PC-9 (cell line): ENCODE results near the gene ZNF786.

Experiments used
- CTCF ChIP-seq: fragments of 200-600 bp; sonication (generic); conservative IDR thresholded peaks from 2 replicates; pipeline ENCODE4 v1.6.1; 2017; ENCODE audit warnings: mixed run types, antibody characterized with exemption, mild to moderate bottlenecking, moderate library complexity
- EZH2 ChIP-seq: fragments of 200-600 bp; sonication (generic); IDR thresholded peaks from 2 replicates; pipeline ENCODE4 v1.8.0; 2017; ENCODE audit warnings: antibody characterized with exemption, low read depth

- TF ChIP-seq CTCF (peak; percentile 97), EZH2 (no peak)
Observed at GRCh38 chr7:149125863-149126661, 35.5 kb upstream of the ZNF786 start, which contains the start of gene ZNF425.
